C4-2B (cell line): ENCODE measurements around the gene PEBP1.
A peak's percentile ranks its signal among the peaks of the same experiment; 100 is the strongest.

ENCODE experiments used
- H3K27ac ChIP-seq: fragments of 450-650 bp; 2 replicates; pipeline ENCODE4 v1.5.1; 2017
- ZFX ChIP-seq: fragments of 450-650 bp; IDR thresholded peaks from 2 replicates; pipeline ENCODE4 v1.6.1; 2017
- TF ChIP-seq, protein P1 (sequence below): fragments of 450-650 bp; conservative IDR thresholded peaks from 2 replicates; pipeline ENCODE4 v1.5.1; 2017; ENCODE audit warnings: mild to moderate bottlenecking

The PEBP1 gene

DNA sequence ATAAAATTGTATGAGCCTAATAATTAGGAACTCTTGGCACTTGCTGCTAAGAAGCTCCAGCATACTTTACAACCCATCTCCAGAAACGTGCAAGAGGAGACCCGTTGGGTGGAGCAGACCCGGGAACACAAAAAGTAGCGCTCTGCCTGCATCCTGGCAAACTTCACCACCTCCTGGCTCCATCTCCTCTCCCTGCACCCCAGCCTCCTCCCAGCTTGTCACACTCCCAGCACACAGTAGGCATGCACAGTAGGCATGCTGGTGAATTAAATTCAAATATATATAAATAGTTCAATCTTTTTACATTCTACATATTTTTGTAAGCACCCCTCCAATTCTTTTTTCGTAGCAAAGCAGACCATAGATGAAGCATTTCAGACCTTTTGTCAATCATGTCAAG, 33.3 kb upstream of the PEBP1 start:
- H3K27ac ChIP-seq, result peak overlapping the region; percentile 97
- TF ChIP-seq, protein P1, sequence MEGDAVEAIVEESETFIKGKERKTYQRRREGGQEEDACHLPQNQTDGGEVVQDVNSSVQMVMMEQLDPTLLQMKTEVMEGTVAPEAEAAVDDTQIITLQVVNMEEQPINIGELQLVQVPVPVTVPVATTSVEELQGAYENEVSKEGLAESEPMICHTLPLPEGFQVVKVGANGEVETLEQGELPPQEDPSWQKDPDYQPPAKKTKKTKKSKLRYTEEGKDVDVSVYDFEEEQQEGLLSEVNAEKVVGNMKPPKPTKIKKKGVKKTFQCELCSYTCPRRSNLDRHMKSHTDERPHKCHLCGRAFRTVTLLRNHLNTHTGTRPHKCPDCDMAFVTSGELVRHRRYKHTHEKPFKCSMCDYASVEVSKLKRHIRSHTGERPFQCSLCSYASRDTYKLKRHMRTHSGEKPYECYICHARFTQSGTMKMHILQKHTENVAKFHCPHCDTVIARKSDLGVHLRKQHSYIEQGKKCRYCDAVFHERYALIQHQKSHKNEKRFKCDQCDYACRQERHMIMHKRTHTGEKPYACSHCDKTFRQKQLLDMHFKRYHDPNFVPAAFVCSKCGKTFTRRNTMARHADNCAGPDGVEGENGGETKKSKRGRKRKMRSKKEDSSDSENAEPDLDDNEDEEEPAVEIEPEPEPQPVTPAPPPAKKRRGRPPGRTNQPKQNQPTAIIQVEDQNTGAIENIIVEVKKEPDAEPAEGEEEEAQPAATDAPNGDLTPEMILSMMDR, result no peak
- TF ChIP-seq ZFX, result no peak

DNA sequence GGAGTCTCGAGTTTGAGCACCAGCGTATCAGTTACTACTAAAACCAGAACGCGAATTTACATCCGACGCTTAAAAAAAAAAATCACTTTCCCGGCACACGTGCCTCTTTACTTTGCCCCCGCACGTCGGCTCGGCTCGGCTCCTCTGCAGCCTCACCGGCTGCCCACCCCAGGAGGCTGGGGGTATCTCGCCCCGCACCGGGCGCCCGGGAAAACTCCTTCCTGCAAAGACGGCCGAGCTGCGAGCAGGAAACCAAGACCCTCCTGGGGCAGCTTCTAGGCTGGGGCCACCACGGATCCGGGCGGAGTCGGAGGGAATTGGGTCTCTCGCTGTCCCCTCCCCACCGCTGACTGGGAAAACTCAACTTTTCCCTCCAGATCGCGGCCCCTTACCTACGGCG, 32.7 kb upstream of the PEBP1 start:
- no peak for TF ChIP-seq ZFX
- TF ChIP-seq, protein P1, result no peak
- peak overlapping the region; percentile 97 for H3K27ac ChIP-seq

DNA sequence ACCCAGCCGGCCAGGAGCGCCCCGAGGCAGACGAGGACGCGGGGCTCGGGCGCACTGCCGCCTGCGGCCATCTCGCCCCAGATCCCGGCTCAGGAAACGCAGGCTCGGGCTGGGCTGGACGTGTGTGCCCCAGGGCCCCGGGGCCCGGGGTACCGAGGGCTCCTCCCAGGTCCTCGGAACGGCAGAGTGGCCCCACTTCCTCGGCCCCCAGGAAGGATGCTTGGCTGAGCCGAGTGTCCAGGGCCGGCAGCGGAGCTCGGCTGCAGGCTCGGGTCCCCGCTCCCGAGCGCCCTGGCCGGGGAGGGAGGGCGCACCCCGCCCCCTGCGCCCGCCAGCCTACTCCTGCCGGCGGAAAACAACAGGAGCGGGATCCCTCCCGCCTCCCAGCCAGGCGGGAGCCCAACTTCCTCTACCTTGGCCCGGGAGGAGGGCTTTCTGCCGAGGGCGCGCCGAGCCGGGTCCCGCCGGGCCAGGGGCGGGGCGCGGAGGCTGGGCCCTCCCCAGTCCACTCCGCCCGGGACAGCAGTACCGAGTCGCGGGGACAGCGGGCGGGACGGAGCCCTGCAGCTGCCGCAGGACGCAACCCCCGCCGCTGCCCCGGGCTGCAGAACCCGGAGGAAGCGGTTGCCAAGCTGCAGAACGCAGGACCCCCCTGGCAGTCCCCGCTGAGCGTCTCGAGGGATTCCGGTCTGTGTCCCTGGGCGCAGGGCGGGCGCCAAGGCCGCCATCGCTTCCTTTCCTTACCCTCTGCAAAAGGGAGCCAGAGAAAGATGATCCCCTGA, 32.1 kb upstream of the PEBP1 start, which contains the start of gene VSIG10:
VSIG10 (minus strand) TSS at position 411 of the 782 bp plus-strand sequence; CDS start at position 71, 340 bp downstream.
- TF ChIP-seq, protein P1, result no peak
- H3K27ac ChIP-seq, result peak within 1 kb of the TSS; percentile 97

DNA sequence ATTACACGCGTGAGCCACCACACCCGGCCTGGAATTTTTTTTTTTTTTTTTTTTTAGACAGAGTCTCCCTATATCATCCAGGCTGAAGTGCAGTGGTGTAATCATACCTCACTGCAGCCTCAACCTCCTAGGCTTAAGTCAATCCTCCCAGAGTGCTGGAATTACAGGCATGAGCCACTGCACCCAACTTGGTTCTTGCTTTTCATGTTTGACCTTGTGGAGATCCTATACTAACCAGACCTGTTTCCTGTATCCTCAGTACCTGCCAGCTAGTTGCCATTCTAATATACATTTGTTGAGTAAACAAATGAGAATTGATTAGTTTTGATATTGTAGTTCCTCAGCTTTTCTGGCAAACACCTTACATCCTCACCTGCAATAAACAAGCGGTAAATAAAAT, 28.9 kb upstream of the PEBP1 start:
- H3K27ac ChIP-seq, result peak overlapping the region; percentile 70
- no peak for TF ChIP-seq ZFX
- TF ChIP-seq, protein P1, result no peak

DNA sequence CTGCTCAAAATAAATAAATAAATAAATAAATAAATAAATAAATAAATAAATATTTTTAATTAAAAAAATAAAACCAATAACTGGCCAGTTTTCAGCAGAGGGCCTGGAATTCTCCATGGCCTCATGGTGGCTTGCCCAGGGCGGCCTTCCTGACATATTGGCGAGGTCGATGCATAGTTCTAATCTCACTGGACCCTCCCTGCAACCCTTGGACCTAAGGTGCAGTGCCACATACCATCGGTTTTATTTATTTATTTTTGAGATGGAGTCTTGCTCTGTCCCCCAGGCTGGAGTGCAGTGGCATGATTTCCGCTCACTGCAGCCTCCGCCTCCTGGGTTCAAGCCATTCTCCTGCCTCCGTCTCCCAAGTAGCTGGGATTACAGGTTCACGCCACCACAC, 28.2 kb upstream of the PEBP1 start:
- peak overlapping the region; percentile 70; the same call in 1 of the 2 replicates for H3K27ac ChIP-seq

DNA sequence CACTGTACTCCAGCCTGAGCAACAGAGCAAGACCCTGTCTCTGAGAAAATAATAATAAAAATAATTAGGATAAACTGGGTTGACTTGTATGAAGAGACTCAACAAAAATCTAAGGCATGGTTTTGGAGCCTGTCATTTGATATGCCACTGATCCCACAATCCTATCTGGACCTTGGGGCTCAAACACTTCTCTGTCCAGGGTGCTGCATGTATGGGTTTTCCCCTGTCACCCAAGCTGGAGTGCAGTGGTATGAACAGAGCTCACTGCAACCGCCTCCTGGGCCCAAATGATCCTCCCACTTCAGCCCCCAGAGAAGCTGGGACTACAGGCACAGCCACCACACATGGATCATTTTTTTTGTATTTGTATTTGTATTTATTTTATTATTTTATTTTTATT, 26.8 kb upstream of the PEBP1 start:
- H3K27ac ChIP-seq, result no peak overlapping the region
- TF ChIP-seq, protein P1, result no peak
- no peak for TF ChIP-seq ZFX

More for the DNA sequence above, 28.2 kb upstream of the PEBP1 start:
- TF ChIP-seq, protein P1, result no peak
- TF ChIP-seq ZFX, result no peak

DNA sequence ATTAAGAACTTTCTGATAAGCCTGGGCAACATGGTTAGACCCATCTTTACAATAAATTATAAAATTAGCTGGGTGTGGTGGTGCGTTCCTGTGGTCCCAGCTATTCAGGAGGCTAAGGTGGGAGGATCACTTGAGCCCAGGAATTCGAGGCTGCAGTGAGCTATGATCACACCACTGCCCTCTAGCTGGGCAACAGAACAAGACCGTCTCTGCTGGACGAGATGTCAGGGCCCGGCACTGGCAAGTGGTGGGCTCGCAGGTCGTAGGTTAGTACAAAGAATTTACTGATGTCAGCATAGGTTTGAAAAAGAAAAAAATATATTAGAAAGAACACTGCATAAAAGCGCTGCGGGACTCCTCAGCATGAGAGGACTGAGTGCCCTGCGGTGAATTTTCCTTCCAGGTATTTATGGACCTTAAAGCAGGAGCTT, 16.5 kb upstream of the PEBP1 start:
- no peak overlapping the region for H3K27ac ChIP-seq
- no peak for TF ChIP-seq ZFX
- TF ChIP-seq, protein P1, result no peak
